ENCODE measurements around the gene PDSS1. TPM values are rescaled to one million over a fixed set of nuclear protein-coding genes. Genes with fewer than 3 reads are reported as not detected.
"Not testable (repeated sequence)": the region's sequence is repeated elsewhere in the genome, so short reads cannot be mapped to it uniquely, and the experiment has no call there.

PDSS1 gene
- 10 to 100 TPM in 1 of 4 donors, 1 to 10 TPM in 3; 2.4 to 15.7 (median 6.6) TPM for total RNA-seq

GRCh38 chr10:26697163-26697921, at the start of gene PDSS1:
PDSS1 (plus strand) TSS chr10:26697701; CDS start chr10:26697712, 11 bp downstream.
- TF ChIP-seq EP300 (IDR thresholded peaks at IDR 0.05) (peak; percentile 78 to 84), POLR2A (IDR thresholded peaks at IDR 0.05) (peak; percentile 21 to 51)
- TF ChIP-seq, protein P1, sequence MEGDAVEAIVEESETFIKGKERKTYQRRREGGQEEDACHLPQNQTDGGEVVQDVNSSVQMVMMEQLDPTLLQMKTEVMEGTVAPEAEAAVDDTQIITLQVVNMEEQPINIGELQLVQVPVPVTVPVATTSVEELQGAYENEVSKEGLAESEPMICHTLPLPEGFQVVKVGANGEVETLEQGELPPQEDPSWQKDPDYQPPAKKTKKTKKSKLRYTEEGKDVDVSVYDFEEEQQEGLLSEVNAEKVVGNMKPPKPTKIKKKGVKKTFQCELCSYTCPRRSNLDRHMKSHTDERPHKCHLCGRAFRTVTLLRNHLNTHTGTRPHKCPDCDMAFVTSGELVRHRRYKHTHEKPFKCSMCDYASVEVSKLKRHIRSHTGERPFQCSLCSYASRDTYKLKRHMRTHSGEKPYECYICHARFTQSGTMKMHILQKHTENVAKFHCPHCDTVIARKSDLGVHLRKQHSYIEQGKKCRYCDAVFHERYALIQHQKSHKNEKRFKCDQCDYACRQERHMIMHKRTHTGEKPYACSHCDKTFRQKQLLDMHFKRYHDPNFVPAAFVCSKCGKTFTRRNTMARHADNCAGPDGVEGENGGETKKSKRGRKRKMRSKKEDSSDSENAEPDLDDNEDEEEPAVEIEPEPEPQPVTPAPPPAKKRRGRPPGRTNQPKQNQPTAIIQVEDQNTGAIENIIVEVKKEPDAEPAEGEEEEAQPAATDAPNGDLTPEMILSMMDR (IDR thresholded peaks at IDR 0.05), result peak in 1 of 5 experiments; percentile 9
- peaks cover 0 to 5% of the 10 kb centered on the region in 2 donors for H3K27me3 ChIP-seq
- peaks cover 0 to 19% (median 3%) of the 10 kb centered on the region in 4 donors for H3K4me1 ChIP-seq
- WGBS, 2 donors, result 0% methylated on average over 31 to 39 of the region's 82 CpGs
- H3K4me3 ChIP-seq, result peak within 1 kb of the TSS; percentile 64 to 99 (median 68)
- peaks cover 0 to 2% (median 0%) of the 10 kb centered on the region in 3 donors for H3K36me3 ChIP-seq
- peak within 1 kb of the TSS; percentile 52 to 90 (median 85) for H3K27ac ChIP-seq
- no peaks in the 10 kb centered on the region for H3K9me3 ChIP-seq
- DNase-seq (ENCODE audit: low spot score in 2 of 2), result peak; percentile 38 to 45

- DNase-seq (ENCODE audit: low spot score in 2 of 2); H3K9me3 ChIP-seq; H3K27me3 ChIP-seq; H3K4me3 ChIP-seq; H3K36me3 ChIP-seq; H3K27ac ChIP-seq; H3K4me1 ChIP-seq: not testable (repeated sequence)
- WGBS, 2 donors, result 67 to 68% methylated on average over 3 of the region's 3 CpGs
These were observed 49.3 kb upstream of the PDSS1 start for GRCh38 chr10:26648245-26648636.

DNA sequence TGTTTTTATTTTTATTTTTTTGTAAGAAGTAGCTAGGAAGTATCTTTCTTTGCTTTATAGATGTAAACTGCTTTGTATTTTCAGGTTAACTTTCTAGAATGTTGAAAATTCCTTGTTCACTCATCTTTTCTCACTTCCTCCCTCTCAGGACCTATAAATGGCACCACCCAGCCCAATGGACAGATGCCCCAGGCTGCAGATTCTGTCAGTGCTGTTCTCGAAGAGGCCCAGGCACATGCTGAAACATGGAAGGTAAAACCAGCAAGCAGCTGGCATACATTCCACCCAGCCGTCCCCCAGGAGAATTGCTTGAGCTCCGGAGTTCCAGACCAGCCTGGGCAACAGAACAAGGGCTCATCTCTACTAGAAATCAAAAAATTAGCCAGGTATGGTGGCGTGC, 47.1 kb upstream of the PDSS1 start:
- 53 to 72% methylated on average over 4 of the region's 4 CpGs for WGBS, 2 donors
- DNase-seq (ENCODE audit: low spot score in 2 of 2), result no peak
- no peak overlapping the region for H3K27ac ChIP-seq
- TF ChIP-seq, protein P1 (IDR thresholded peaks at IDR 0.05), result no peak
- TF ChIP-seq EP300 (IDR thresholded peaks at IDR 0.05) (no peak), POLR2A (IDR thresholded peaks at IDR 0.05) (no peak)
- H3K36me3 ChIP-seq, result no peaks in the 10 kb centered on the region
- no peak overlapping the region for H3K4me3 ChIP-seq
- no peaks in the 10 kb centered on the region for H3K27me3 ChIP-seq
- no peaks in the 10 kb centered on the region for H3K9me3 ChIP-seq
- H3K4me1 ChIP-seq, result no peaks in the 10 kb centered on the region

DNA sequence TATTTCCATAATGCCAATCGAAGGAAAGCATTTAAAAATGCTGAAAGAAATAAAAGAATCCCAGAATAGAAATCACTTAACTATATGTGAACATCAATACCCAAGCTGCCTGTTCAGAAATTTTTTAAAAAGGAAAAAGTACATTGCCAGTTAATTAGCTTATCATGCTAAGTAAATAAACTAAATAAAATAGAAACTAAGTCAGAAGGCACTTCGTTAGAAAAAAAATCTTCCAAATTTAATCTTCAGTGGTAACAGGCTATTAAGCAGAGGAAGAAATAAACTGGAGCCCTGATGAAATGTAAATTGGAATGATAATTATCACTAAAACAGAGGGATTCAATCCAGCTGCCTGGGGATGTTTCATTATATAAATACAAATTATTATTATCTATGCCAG, 46.0 kb upstream of the PDSS1 start:
- not testable (repeated sequence) for H3K36me3 ChIP-seq; H3K9me3 ChIP-seq; DNase-seq (ENCODE audit: low spot score in 2 of 2); H3K27me3 ChIP-seq; H3K27ac ChIP-seq; H3K4me3 ChIP-seq; H3K4me1 ChIP-seq
- WGBS, 2 donors, result 61 to 66% methylated on average over 2 of the region's 2 CpGs

- H3K4me1 ChIP-seq, result no peaks in the 10 kb centered on the region
- TF ChIP-seq POLR2A (IDR thresholded peaks at IDR 0.05) (no peak), EP300 (IDR thresholded peaks at IDR 0.05) (no peak)
- TF ChIP-seq, protein P1 (IDR thresholded peaks at IDR 0.05), result no peak
- no peaks in the 10 kb centered on the region for H3K36me3 ChIP-seq
- H3K4me3 ChIP-seq, result no peak overlapping the region
- WGBS, 2 donors, result 85 to 90% methylated on average over 16 to 18 of the region's 18 CpGs
- no peaks in the 10 kb centered on the region for H3K9me3 ChIP-seq
- H3K27me3 ChIP-seq, result no peaks in the 10 kb centered on the region
- no peak overlapping the region for H3K27ac ChIP-seq
- DNase-seq (ENCODE audit: low spot score in 2 of 2), result no peak
These were observed 44.5 kb upstream of the PDSS1 start for GRCh38 chr10:26653004-26653403.

DNA sequence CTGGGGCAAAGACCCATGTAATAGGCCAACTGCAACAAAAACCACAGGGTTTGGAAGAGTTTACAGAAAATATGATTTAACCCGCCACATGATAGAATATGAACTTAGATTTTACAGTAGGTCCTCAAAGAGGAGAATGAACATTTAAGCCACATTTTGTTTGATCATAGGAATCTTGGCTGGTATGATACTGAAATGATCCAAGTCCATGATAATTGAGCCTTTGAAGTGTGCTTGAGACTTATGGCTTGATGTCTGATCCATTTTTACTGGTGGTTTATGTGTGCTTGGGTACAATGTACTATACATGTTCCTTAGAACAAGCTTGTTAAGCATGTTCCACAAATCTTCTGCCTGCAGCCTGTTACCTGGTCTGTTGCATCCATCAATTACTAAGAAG, 41.8 kb upstream of the PDSS1 start:
- Histone ChIP-seq H3K27me3 (no peaks in the 10 kb centered on the region), H3K9me3 (peaks cover 0 to 3% (median 0%) of the 10 kb centered on the region in 4 donors), H3K4me1 (no peaks in the 10 kb centered on the region), H3K4me3 (no peak overlapping the region), H3K27ac (no peak overlapping the region), H3K36me3 (no peaks in the 10 kb centered on the region)
- 93 to 100% methylated on average over 1 of the region's 1 CpG for WGBS, 2 donors
- no peak for DNase-seq (ENCODE audit: low spot score in 2 of 2)
- no peak for TF ChIP-seq POLR2A (IDR thresholded peaks at IDR 0.05)
- TF ChIP-seq, protein P1 (IDR thresholded peaks at IDR 0.05), result no peak
- no peak for TF ChIP-seq EP300 (IDR thresholded peaks at IDR 0.05)

All from tibial nerve (tissue), 4 donors.